ENCODE results near the gene PCDHGB1. TPM values are rescaled to one million over a fixed set of nuclear protein-coding genes. Genes with fewer than 3 reads are reported as not detected.
A peak's percentile ranks its signal among the peaks of the same experiment; 100 is the strongest.
"Not testable (repeated sequence)": the region's sequence is repeated elsewhere in the genome, so short reads cannot be mapped to it uniquely, and the experiment has no call there.

PCDHGB1 gene
- total RNA-seq, 2 experiments from 2014 or later = not detected

- H3K27me3 Mint-ChIP-seq = peaks cover 34% of the 10 kb centered on the region
- peaks cover 30% of the 10 kb centered on the region for H3K9me3 Mint-ChIP-seq
- DNase-seq = no peak
- intact Hi-C loops (cut with micrococcal nuclease) = loop anchor here (10.0 kb wide), 1 partner anchor 637 kb away; the partner anchor contains the start of gene RNF14
- ChIA-PET CTCF (interaction anchor here (0.7 to 4.2 kb wide), 6 partner anchors 8 to 236 kb away, joined by 3 to 27 read pairs (median 4); partner anchors contain the start of genes PCDHGA10, PCDHGB1 and TAF7), POLR2A (interaction anchor here (1.2 kb wide), 1 partner anchor 8 kb away, joined by 3 read pairs; the partner anchor contains the start of gene TAF7)
- no peak overlapping the region for H3K27ac Mint-ChIP-seq
- H3K4me3 Mint-ChIP-seq = no peak overlapping the region
- peaks cover 20% of the 10 kb centered on the region for H3K36me3 Mint-ChIP-seq
- H3K4me1 Mint-ChIP-seq (ENCODE audit: low read depth) = peaks cover 9% of the 10 kb centered on the region
These were observed 21.7 kb upstream of the PCDHGB1 start for GRCh38 chr5:141328231-141328630.

GRCh38 chr5:141330299-141331080 lies 19.4 kb upstream of the PCDHGB1 start, which contains the start of gene PCDHGA1:
Gene PCDHGA1 (plus strand): TSS chr5:141330514.
- intact Hi-C loops (cut with micrococcal nuclease) = no loop called here
- Mint-ChIP-seq H3K9me3 (peaks cover 37% of the 10 kb centered on the region), H3K36me3 (peaks cover 29% of the 10 kb centered on the region), H3K27ac (no peak within 1 kb of the TSS), H3K4me1 (ENCODE audit: low read depth) (peaks cover 9% of the 10 kb centered on the region), H3K4me3 (no peak within 1 kb of the TSS), H3K27me3 (peaks cover 46% of the 10 kb centered on the region)
- CTCF ChIA-PET = interaction anchor here (0.7 to 4.2 kb wide), 9 partner anchors 9 to 492 kb away, joined by 3 to 27 read pairs (median 5); partner anchors contain the start of genes PCDHB14, PCDHGA2, PCDHGB1 and TAF7
- POLR2A ChIA-PET = interaction anchor here (0.7 kb wide), 1 partner anchor 929 kb away, joined by 5 read pairs; the partner anchor contains the start of gene ANKHD1
- DNase-seq = peak; percentile 24

- CTCF ChIA-PET = interaction anchor here (1.8 kb wide), 1 partner anchor 18 kb away, joined by 9 read pairs; the partner anchor contains the start of gene PCDHGB1
- H3K4me3 Mint-ChIP-seq; H3K27ac Mint-ChIP-seq; intact Hi-C loops (cut with micrococcal nuclease); DNase-seq; POLR2A ChIA-PET; H3K4me1 Mint-ChIP-seq (ENCODE audit: low read depth): not testable (repeated sequence)
- H3K27me3 Mint-ChIP-seq = peaks cover 45% of the 10 kb centered on the region
- peaks cover 29% of the 10 kb centered on the region for H3K36me3 Mint-ChIP-seq
- peaks cover 37% of the 10 kb centered on the region for H3K9me3 Mint-ChIP-seq
These were observed 17.3 kb upstream of the PCDHGB1 start for GRCh38 chr5:141332571-141332970.

- Mint-ChIP-seq H3K27me3 (peaks cover 55% of the 10 kb centered on the region), H3K36me3 (peaks cover 32% of the 10 kb centered on the region), H3K4me1 (ENCODE audit: low read depth) (no peaks in the 10 kb centered on the region), H3K4me3 (no peak within 1 kb of the TSS), H3K27ac (no peak within 1 kb of the TSS), H3K9me3 (peaks cover 50% of the 10 kb centered on the region)
- POLR2A ChIA-PET = no interaction called here
- no peak for DNase-seq
- CTCF ChIA-PET = interaction anchor here (0.8 to 1.8 kb wide), 6 partner anchors 8 to 225 kb away, joined by 3 to 6 read pairs (median 4); partner anchors contain the start of genes PCDHGA1 and TAF7
- intact Hi-C loops (cut with micrococcal nuclease) = no loop called here
These were observed 11.2 kb upstream of the PCDHGB1 start, which contains the start of gene PCDHGA2 for GRCh38 chr5:141338538-141339306. Gene PCDHGA2 (plus strand): TSS chr5:141338760.

GRCh38 chr5:141340781-141341354 lies 9.0 kb upstream of the PCDHGB1 start:
- intact Hi-C loops (cut with micrococcal nuclease); DNase-seq; H3K27ac Mint-ChIP-seq; POLR2A ChIA-PET; CTCF ChIA-PET; H3K4me3 Mint-ChIP-seq; H3K4me1 Mint-ChIP-seq (ENCODE audit: low read depth): not testable (repeated sequence)
- Mint-ChIP-seq H3K27me3 (peaks cover 56% of the 10 kb centered on the region), H3K36me3 (peaks cover 29% of the 10 kb centered on the region), H3K9me3 (peaks cover 58% of the 10 kb centered on the region)

GRCh38 chr5:141342773-141343172 lies 7.1 kb upstream of the PCDHGB1 start:
- ChIA-PET CTCF (interaction anchor here (1.0 to 1.6 kb wide), 3 partner anchors 14 to 215 kb away, joined by 3 to 4 read pairs (median 4); no protein-coding TSS in a partner anchor), POLR2A (no interaction called here)
- H3K4me3 Mint-ChIP-seq = no peak overlapping the region
- no peak for DNase-seq
- no peaks in the 10 kb centered on the region for H3K4me1 Mint-ChIP-seq (ENCODE audit: low read depth)
- H3K9me3 Mint-ChIP-seq = peaks cover 51% of the 10 kb centered on the region
- peaks cover 47% of the 10 kb centered on the region for H3K27me3 Mint-ChIP-seq
- H3K36me3 Mint-ChIP-seq = peaks cover 27% of the 10 kb centered on the region
- H3K27ac Mint-ChIP-seq = no peak overlapping the region
- intact Hi-C loops (cut with micrococcal nuclease) = no loop called here

DNA sequence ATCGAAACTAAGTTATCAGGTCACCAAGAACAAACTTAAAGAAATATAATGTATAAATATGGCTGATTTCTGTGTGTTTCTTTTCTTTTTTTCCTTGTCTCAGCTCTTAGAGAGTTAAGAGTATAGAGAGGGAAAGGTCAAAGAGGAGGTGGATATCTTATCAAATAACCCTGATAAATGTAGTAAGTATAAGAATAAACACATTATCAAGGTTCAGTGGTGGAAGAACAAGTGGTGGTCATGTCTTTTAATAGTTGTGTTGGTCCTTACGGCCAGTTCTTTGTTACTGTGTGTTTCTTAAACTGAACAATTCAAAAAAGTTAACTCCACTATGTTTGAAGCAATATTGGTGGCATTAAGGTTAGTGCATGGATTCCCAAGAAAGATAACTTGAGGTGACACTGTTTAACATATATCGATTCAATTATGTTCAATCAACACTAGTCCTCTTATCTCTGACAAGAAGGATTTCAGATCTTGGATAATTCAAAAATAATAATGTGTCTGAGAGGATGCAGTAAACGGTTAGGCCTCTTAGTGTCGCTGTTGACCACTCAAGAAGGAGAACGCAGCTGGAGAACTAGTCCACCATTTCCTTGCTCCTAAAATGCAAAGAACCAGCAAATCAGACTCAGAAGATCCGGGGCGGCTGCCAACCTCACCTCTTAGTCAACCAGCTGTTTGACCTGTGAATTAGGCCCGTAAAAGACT lies 6.5 kb upstream of the PCDHGB1 start, which contains the start of gene PCDHGA3:
Gene PCDHGA3 (plus strand): TSS at position 588 of the 711 bp plus-strand sequence. CDS start 205 bp downstream, outside the sequence.
- Mint-ChIP-seq H3K36me3 (peaks cover 21% of the 10 kb centered on the region), H3K4me3 (no peak within 1 kb of the TSS), H3K9me3 (peaks cover 45% of the 10 kb centered on the region), H3K27ac (no peak within 1 kb of the TSS), H3K27me3 (peaks cover 41% of the 10 kb centered on the region), H3K4me1 (ENCODE audit: low read depth) (no peaks in the 10 kb centered on the region)
- POLR2A ChIA-PET = no interaction called here
- DNase-seq = peak; percentile 20
- CTCF ChIA-PET = interaction anchor here (1.0 to 1.6 kb wide), 3 partner anchors 14 to 214 kb away, joined by 3 to 4 read pairs (median 4); no protein-coding TSS in a partner anchor
- intact Hi-C loops (cut with micrococcal nuclease) = no loop called here

- H3K36me3 Mint-ChIP-seq = peaks cover 20% of the 10 kb centered on the region
- H3K27me3 Mint-ChIP-seq = peaks cover 40% of the 10 kb centered on the region
- intact Hi-C loops (cut with micrococcal nuclease) = no loop called here
- peaks cover 39% of the 10 kb centered on the region for H3K9me3 Mint-ChIP-seq
- no peak overlapping the region for H3K4me3 Mint-ChIP-seq
- no peak overlapping the region for H3K27ac Mint-ChIP-seq
- DNase-seq = no peak
- CTCF ChIA-PET = interaction anchor here (1.1 to 1.6 kb wide), 2 partner anchors 21 to 214 kb away, joined by 3 to 4 read pairs; no protein-coding TSS in a partner anchor
- POLR2A ChIA-PET = no interaction called here
- H3K4me1 Mint-ChIP-seq (ENCODE audit: low read depth) = no peaks in the 10 kb centered on the region
These were observed 5.9 kb upstream of the PCDHGB1 start for GRCh38 chr5:141343953-141344463.

DNA sequence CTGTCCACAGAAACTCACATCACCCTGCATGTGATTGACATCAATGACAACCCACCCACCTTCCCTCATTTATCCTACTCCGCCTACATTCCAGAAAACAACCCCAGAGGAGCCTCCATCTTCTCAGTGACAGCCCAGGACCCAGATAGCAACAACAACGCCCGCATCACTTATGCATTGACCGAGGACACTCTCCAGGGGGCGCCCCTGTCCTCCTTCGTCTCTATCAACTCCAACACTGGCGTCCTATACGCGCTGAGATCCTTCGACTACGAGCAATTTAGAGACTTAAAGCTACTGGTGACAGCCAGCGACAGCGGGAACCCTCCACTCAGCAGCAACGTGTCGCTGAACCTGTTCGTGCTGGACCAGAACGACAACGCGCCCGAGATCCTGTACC lies 4.6 kb upstream of the PCDHGB1 start:
- Mint-ChIP-seq H3K36me3 (peaks cover 17% of the 10 kb centered on the region), H3K9me3 (peaks cover 28% of the 10 kb centered on the region), H3K27ac (no peak overlapping the region), H3K4me3 (no peak overlapping the region), H3K27me3 (peaks cover 35% of the 10 kb centered on the region), H3K4me1 (ENCODE audit: low read depth) (no peaks in the 10 kb centered on the region)
- ChIA-PET POLR2A (no interaction called here), CTCF (no interaction called here)
- intact Hi-C loops (cut with micrococcal nuclease) = no loop called here
- DNase-seq = no peak

- POLR2A ChIA-PET; H3K4me3 Mint-ChIP-seq; H3K27ac Mint-ChIP-seq; intact Hi-C loops (cut with micrococcal nuclease); DNase-seq; H3K4me1 Mint-ChIP-seq (ENCODE audit: low read depth): not testable (repeated sequence)
- peaks cover 28% of the 10 kb centered on the region for H3K9me3 Mint-ChIP-seq
- CTCF ChIA-PET = interaction anchor here (1.0 kb wide), 1 partner anchor 11 kb away, joined by 3 read pairs; no protein-coding TSS in a partner anchor
- H3K36me3 Mint-ChIP-seq = peaks cover 17% of the 10 kb centered on the region
- H3K27me3 Mint-ChIP-seq = peaks cover 41% of the 10 kb centered on the region
These were observed 3.9 kb upstream of the PCDHGB1 start for GRCh38 chr5:141346017-141346416.

- intact Hi-C loops (cut with micrococcal nuclease) = no loop called here
- ChIA-PET POLR2A (no interaction called here), CTCF (interaction anchor here (1.0 to 2.3 kb wide), 3 partner anchors 18 to 198 kb away, joined by 3 to 9 read pairs (median 5); partner anchors contain the start of gene PCDHGA1)
- H3K4me1 Mint-ChIP-seq (ENCODE audit: low read depth) = no peaks in the 10 kb centered on the region
- peaks cover 7% of the 10 kb centered on the region for H3K36me3 Mint-ChIP-seq
- no peak overlapping the region for H3K27ac Mint-ChIP-seq
- DNase-seq = no peak
- peaks cover 47% of the 10 kb centered on the region for H3K27me3 Mint-ChIP-seq
- H3K4me3 Mint-ChIP-seq = no peak overlapping the region
- peaks cover 16% of the 10 kb centered on the region for H3K9me3 Mint-ChIP-seq
These were observed 1.7 kb downstream of the PCDHGB1 start for GRCh38 chr5:141351591-141351990.
